Dendritic cell treated with granulocyte-macrophage colony-stimulating factor and Interleukin-4, amounts not matched to agents 40 ng/mL and 50 ng/mL, for 4 days (primary cell): Measurements from ENCODE around the gene CLDN18.

Source experiments
- H3K27ac Mint-ChIP-seq: one replicate; pipeline ENCODE4 v1.8.0; 2022; ENCODE audit warnings: mild to moderate bottlenecking, mixed read lengths
- H3K27me3 Mint-ChIP-seq: one replicate; pipeline ENCODE4 v1.8.0; 2022; ENCODE audit warnings: mild to moderate bottlenecking, mixed read lengths
- H3K36me3 Mint-ChIP-seq: one replicate; pipeline ENCODE4 v1.8.0; 2022; ENCODE audit warnings: low read depth, mixed read lengths
- H3K4me1 Mint-ChIP-seq: one replicate; pipeline ENCODE4 v1.8.0; 2022; ENCODE audit warnings: low read depth, mixed read lengths
- H3K4me3 Mint-ChIP-seq: one replicate; pipeline ENCODE4 v1.8.0; 2022; ENCODE audit warnings: mild to moderate bottlenecking, moderate library complexity, mixed read lengths
- H3K9me3 Mint-ChIP-seq: one replicate; pipeline ENCODE4 v1.8.0; 2022; ENCODE audit warnings: mixed read lengths
- intact Hi-C: fragments of 100-400 bp; cut with micrococcal nuclease; formaldehyde crosslinking; loops from one replicate; pipeline ENCODE4 v1.15.0; 2022

CLDN18 gene

DNA sequence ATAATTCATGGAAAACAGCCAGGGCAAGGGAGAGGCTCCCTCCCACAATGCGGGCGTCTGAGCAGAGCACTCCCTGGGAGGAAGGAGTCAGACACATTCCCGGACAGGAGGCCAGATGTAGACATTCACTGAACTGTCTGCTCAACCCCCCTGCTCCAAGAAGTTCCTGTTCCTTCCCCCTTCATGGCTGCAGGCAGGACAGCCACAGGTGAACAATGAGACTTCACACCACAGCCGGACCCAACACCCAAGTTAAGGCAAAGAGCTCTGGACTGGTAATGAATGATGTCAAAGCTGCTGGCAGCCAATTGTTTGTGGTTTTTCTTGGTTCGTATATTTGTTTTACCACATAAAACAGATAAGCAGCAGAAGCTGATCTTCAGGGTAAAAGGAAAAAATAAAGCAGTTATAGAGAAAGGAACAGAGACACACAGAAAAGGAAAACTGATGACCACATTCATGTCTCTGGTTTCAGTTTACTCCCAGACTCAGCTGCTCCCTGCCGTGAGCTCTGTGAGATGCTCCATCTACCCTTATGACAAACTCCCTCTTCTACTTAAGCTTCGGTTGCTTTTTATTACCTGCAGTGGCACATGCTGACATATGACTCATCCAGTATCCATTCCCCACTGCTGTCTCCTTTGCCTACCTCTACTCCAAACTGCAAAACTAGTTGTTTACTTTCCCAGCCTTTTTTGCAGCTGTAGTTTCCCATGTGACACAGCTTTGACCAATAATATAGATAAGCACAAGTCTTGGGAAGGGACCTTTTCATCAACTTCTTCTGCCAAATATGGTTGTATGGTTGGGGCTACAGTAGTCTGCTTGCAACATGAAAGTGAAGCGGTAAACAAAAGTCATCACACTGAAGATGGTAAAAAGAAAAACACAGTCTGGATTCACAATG is 72.4 kb downstream of the CLDN18 start:
- Mint-ChIP-seq H3K4me3 (no peak overlapping the region), H3K27ac (no peak overlapping the region), H3K27me3 (no peaks in the 10 kb centered on the region), H3K4me1 (peaks cover 21% of the 10 kb centered on the region), H3K36me3 (peaks cover 83% of the 10 kb centered on the region), H3K9me3 (no peaks in the 10 kb centered on the region)
- intact Hi-C loops = no loop called here

DNA sequence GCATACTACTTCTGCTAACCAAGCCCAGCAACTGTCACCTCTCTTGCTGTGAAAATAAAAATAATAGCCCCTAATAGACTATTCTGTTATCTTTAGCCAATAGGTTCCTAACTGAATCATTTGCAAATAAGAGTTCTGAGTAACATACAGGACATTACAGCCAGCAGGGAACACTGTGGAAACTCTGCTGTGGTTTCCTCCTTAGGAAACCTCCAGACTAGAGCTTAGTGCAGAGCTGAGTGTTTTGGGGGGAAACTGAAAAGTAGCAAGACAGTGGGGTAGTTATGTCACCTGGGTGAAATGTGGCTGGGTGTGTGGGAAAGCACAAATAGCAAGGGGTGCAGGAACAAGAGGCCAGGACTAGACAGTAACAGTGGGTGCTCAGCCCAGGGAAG is 73.0 kb downstream of the CLDN18 start:
- H3K4me1 Mint-ChIP-seq = peaks cover 21% of the 10 kb centered on the region
- H3K36me3 Mint-ChIP-seq = peaks cover 83% of the 10 kb centered on the region
- no peaks in the 10 kb centered on the region for H3K27me3 Mint-ChIP-seq
- no peak overlapping the region for H3K27ac Mint-ChIP-seq
- no peak overlapping the region for H3K4me3 Mint-ChIP-seq
- H3K9me3 Mint-ChIP-seq = no peaks in the 10 kb centered on the region
- intact Hi-C loops = no loop called here
